HepG2 (cell line): Measurements from ENCODE around the gene FNBP1L. TPM values are rescaled to one million over a fixed set of nuclear protein-coding genes. Genes with fewer than 3 reads are reported as not detected.

Source experiments
- AHDC1 ChIP-seq: sonication (generic); formaldehyde crosslinking; IDR thresholded peaks from 2 replicates; pipeline ENCODE4 v1.5.1; 2020; ENCODE audit warnings: mild to moderate bottlenecking, missing genetic modification reagents, borderline replicate concordance
- ARNTL ChIP-seq: sonication (generic); formaldehyde crosslinking; IDR thresholded peaks from 2 replicates; pipeline ENCODE4 v1.4.0; 2020; ENCODE audit warnings: mild to moderate bottlenecking, missing genetic modification reagents
- HBP1 ChIP-seq: IDR thresholded peaks from 2 replicates; pipeline ENCODE4 v1.6.1; 2016; ENCODE audit warnings: low read depth, control low read depth
- NR3C1 ChIP-seq: sonication (generic); formaldehyde crosslinking; IDR thresholded peaks from 2 replicates; pipeline ENCODE4 v1.4.0; 2020; ENCODE audit warnings: missing genetic modification reagents
- TERF1 ChIP-seq: sonication (generic); formaldehyde crosslinking; IDR thresholded peaks from 2 replicates; pipeline ENCODE4 v1.8.0; 2022; ENCODE audit warnings: mild to moderate bottlenecking, missing genetic modification reagents, moderate library complexity
- TMF1 ChIP-seq: sonication (generic); formaldehyde crosslinking; IDR thresholded peaks from 2 replicates; pipeline ENCODE4 v1.8.1; 2022; ENCODE audit warnings: low read depth, missing genetic modification reagents
- ZBTB2 ChIP-seq: sonication (generic); formaldehyde crosslinking; IDR thresholded peaks from 2 replicates; pipeline ENCODE4 v1.8.0; 2022; ENCODE audit warnings: low read depth, missing genetic modification reagents
- ZBTB8A ChIP-seq: sonication (generic); formaldehyde crosslinking; IDR thresholded peaks from 2 replicates; pipeline ENCODE4 v1.4.0; 2020; ENCODE audit warnings: mild to moderate bottlenecking, low read depth, missing genetic modification reagents, borderline replicate concordance
- ZHX1 ChIP-seq: sonication (generic); formaldehyde crosslinking; IDR thresholded peaks from 2 replicates; pipeline ENCODE4 v1.8.1; 2022; ENCODE audit warnings: low read depth, mild to moderate bottlenecking, missing genetic modification reagents
- ZNF143 ChIP-seq: sonication (generic); formaldehyde crosslinking; IDR thresholded peaks from 2 replicates; pipeline ENCODE4 v1.4.0; 2020; ENCODE audit warnings: missing genetic modification reagents
- ZNF562 ChIP-seq: sonication (generic); formaldehyde crosslinking; IDR thresholded peaks from 2 replicates; pipeline ENCODE4 v1.8.0; 2022; ENCODE audit warnings: missing genetic modification reagents, borderline replicate concordance
- ZNF569 ChIP-seq: sonication (generic); formaldehyde crosslinking; IDR thresholded peaks from 2 replicates; pipeline ENCODE4 v1.5.0; 2020; ENCODE audit warnings: mild to moderate bottlenecking, missing genetic modification reagents, moderate library complexity, borderline replicate concordance
- ZNF788 ChIP-seq: sonication (generic); formaldehyde crosslinking; IDR thresholded peaks from 2 replicates; pipeline ENCODE4 v1.5.0; 2020; ENCODE audit warnings: mild to moderate bottlenecking, missing genetic modification reagents, borderline replicate concordance
- ZZZ3 ChIP-seq: sonication (generic); formaldehyde crosslinking; IDR thresholded peaks from 2 replicates; pipeline ENCODE4 v1.4.0; 2020; ENCODE audit warnings: missing genetic modification reagents, mild to moderate bottlenecking, borderline replicate concordance
- polyA plus RNA-seq, 8 experiments: library from polyadenylated mRNA; depleted of rRNA in 3 of 8; stranded (reverse) in 7 of 8; unstranded in 1 of 8; fragments of >200 nt; fragmentation: Illumina TruSeq in 4 of 8; extraction: Trizol in 4 of 8; gene quantifications; 2 replicates each; pipeline versions ENCODE4 v1.2.1 to v1.2.3, GENCODE V29; 2011 to 2016; ENCODE audit warnings: low read depth in 4 of 8, missing spikeins in 1 of 8, mixed read lengths in 1 of 8; ENCODE audit not compliant: insufficient read depth in 1 of 8
- total RNA-seq, 5 experiments: library from RNA; depleted of rRNA; stranded (reverse); fragments of >200 nt; fragmentation: Illumina TruSeq; extraction: Trizol; gene quantifications; 2 replicates each; pipeline ENCODE4 v1.2.3, GENCODE V29; 2016; ENCODE audit warnings: low read depth in 1 of 5

The FNBP1L gene
- total and polyA plus RNA-seq, 2 of the 13 experiments (the other 11 are each of a cell fraction or from before 2014, with no cell fraction given): 24.1 to 27.1 TPM

- peak; percentile 77; the same call in 1 of the 2 replicates for TF ChIP-seq ZZZ3 (CRISPR knock-in tag)
- peak; percentile 65; the same call in 1 of the 2 replicates for TF ChIP-seq AHDC1 (CRISPR knock-in tag)
- TF ChIP-seq ZNF143 (CRISPR knock-in tag): no peak
- TF ChIP-seq ZNF788 (CRISPR knock-in tag): peak; percentile 79; the same call in 1 of the 2 replicates
- TF ChIP-seq ZBTB2 (CRISPR knock-in tag): no peak
- 0 out of 2 replicates have a peak, but pooled peaks have one; percentile 15 for TF ChIP-seq ZHX1 (CRISPR knock-in tag)
- no peak for TF ChIP-seq ZBTB8A (CRISPR knock-in tag)
- peak; percentile 88; the same call in 1 of the 2 replicates for TF ChIP-seq ARNTL (CRISPR knock-in tag)
- peak; percentile 58; the same call in 1 of the 2 replicates for TF ChIP-seq HBP1 (CRISPR knock-in tag)
- no peak for TF ChIP-seq NR3C1 (CRISPR knock-in tag)
- TF ChIP-seq TMF1 (CRISPR knock-in tag): no peak; the same call in 1 of the 2 replicates
- no peak for TF ChIP-seq ZNF569 (CRISPR knock-in tag)
- TF ChIP-seq TERF1 (CRISPR knock-in tag): no peak
- no peak for TF ChIP-seq ZNF562 (CRISPR knock-in tag)
Measured at GRCh38 chr1:93591676-93592550, 144.0 kb downstream of the FNBP1L start (continued).
